PFSK-1 (cell line): ENCODE results near the gene LRFN2.

Experiments
- FOXP2 ChIP-seq: optimal IDR thresholded peaks from 2 replicates; pipeline ENCODE3; 2011; ENCODE audit warnings: borderline replicate concordance, control low read depth, inconsistent platforms; ENCODE audit not compliant: insufficient read depth; ENCODE audit errors: extremely low read length, extremely low read depth
- POLR2AphosphoS5 ChIP-seq: IDR thresholded peaks from 2 replicates; pipeline ENCODE4 v1.6.1; 2012; ENCODE audit warnings: low read depth, mild to moderate bottlenecking, control low read depth, low read length, moderate library complexity
- SIN3A ChIP-seq: IDR thresholded peaks from 2 replicates; pipeline ENCODE4 v1.6.1; 2012; ENCODE audit warnings: mild to moderate bottlenecking, low read length, moderate library complexity, borderline replicate concordance; ENCODE audit not compliant: insufficient read depth
- TAF1 ChIP-seq: IDR thresholded peaks from 2 replicates; pipeline ENCODE4 v1.6.1; 2012; ENCODE audit warnings: low read length, control low read depth, borderline replicate concordance; ENCODE audit not compliant: insufficient read depth
- TF ChIP-seq, protein P1 (sequence below), 2 experiments: IDR thresholded peaks; 2 replicates each; pipeline versions ENCODE4 v1.6.1 to v1.8.0; 2011 to 2012; ENCODE audit warnings: low read depth in 2 of 2, low read length in 2 of 2, control low read depth in 1 of 2, inconsistent platforms in 1 of 2, mild to moderate bottlenecking in 1 of 2, moderate library complexity in 1 of 2; ENCODE audit not compliant: insufficient read depth in 1 of 2

DNA sequence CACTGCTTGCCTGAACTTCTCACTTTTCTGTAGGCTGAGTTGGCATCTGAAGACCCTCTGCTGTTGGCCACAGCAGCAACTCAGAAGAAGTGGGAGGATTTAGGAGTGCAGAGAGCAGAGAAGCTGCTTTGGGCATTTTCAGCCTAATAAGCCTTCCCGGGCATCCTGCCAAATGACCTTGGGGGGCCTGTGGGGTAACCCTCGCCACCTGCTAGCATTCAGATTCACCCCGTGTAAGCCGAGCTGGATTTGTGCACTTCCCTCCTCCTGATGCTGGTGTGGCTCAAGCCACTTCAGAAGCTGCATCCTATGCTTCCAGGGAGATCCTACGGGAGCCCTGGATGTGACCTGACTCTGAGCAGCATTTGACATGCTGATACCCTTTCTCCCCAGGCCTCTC lies 114.8 kb downstream of the LRFN2 start:
- TF ChIP-seq, protein P1, sequence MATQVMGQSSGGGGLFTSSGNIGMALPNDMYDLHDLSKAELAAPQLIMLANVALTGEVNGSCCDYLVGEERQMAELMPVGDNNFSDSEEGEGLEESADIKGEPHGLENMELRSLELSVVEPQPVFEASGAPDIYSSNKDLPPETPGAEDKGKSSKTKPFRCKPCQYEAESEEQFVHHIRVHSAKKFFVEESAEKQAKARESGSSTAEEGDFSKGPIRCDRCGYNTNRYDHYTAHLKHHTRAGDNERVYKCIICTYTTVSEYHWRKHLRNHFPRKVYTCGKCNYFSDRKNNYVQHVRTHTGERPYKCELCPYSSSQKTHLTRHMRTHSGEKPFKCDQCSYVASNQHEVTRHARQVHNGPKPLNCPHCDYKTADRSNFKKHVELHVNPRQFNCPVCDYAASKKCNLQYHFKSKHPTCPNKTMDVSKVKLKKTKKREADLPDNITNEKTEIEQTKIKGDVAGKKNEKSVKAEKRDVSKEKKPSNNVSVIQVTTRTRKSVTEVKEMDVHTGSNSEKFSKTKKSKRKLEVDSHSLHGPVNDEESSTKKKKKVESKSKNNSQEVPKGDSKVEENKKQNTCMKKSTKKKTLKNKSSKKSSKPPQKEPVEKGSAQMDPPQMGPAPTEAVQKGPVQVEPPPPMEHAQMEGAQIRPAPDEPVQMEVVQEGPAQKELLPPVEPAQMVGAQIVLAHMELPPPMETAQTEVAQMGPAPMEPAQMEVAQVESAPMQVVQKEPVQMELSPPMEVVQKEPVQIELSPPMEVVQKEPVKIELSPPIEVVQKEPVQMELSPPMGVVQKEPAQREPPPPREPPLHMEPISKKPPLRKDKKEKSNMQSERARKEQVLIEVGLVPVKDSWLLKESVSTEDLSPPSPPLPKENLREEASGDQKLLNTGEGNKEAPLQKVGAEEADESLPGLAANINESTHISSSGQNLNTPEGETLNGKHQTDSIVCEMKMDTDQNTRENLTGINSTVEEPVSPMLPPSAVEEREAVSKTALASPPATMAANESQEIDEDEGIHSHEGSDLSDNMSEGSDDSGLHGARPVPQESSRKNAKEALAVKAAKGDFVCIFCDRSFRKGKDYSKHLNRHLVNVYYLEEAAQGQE (IDR thresholded peaks at IDR 0.05; ENCODE audit: insufficient read depth in 1 of 2, low read depth in 2 of 2, low read length in 2 of 2) = no peak
- TF ChIP-seq SIN3A = no peak
- no peak for TF ChIP-seq POLR2AphosphoS5
- TF ChIP-seq FOXP2 = no peak
- TF ChIP-seq TAF1 = no peak
